Right lobe of liver (tissue), 6 donors: ENCODE data around the gene CCDC88A. TPM values are rescaled to one million over a fixed set of nuclear protein-coding genes. Genes with fewer than 3 reads are reported as not detected.

Experiments
- ATAC-seq, 4 donors: fragments of 200-7000 bp; cut with Tn5 transposase; one replicate each; pipeline ENCODE4 v1.9.1; 2020; ENCODE audit warnings: mild to moderate bottlenecking in 4 of 4, moderate library complexity in 4 of 4
- DNase-seq, 3 donors: peaks; one replicate each; pipeline ENCODE4 v3.0.0-alpha.2; 2020
- H3K27ac ChIP-seq, 3 donors: fragments of 200-600 bp; one replicate each; pipeline ENCODE4 v1.8.0; 2022
- H3K27me3 ChIP-seq, 2 donors: fragments of 200-600 bp; one replicate each; pipeline ENCODE4 v1.8.0; 2022
- H3K36me3 ChIP-seq, 4 donors: fragments of 200-600 bp; sonication (generic) in 1 of 4; one replicate each; pipeline versions ENCODE4 v1.5.1 to v1.8.0; 2017 to 2022; ENCODE audit warnings: control low read depth in 1 of 4
- H3K4me1 ChIP-seq, 4 donors: fragments of 200-600 bp; sonication (generic) in 1 of 4; one replicate each; pipeline versions ENCODE4 v1.5.1 to v1.8.0; 2017 to 2022; ENCODE audit warnings: control low read depth in 1 of 4
- H3K4me3 ChIP-seq, 3 donors: fragments of 200-600 bp; one replicate each; pipeline ENCODE4 v1.8.0; 2022
- H3K9me3 ChIP-seq, 4 donors: fragments of 200-600 bp; sonication (generic) in 1 of 4; one replicate each; pipeline versions ENCODE4 v1.5.1 to v1.8.0; 2017 to 2022; ENCODE audit warnings: control low read depth in 1 of 4
- CTCF ChIP-seq, 4 donors: fragments of 200-600 bp in 3 of 4; fragments of 450-650 bp in 1 of 4; IDR thresholded peaks; one replicate each; pipeline versions ENCODE4 v1.5.1 to v1.8.0; 2016 to 2022; ENCODE audit warnings: antibody characterized with exemption in 4 of 4, mild to moderate bottlenecking in 2 of 4
- POLR2A ChIP-seq: fragments of 450-650 bp; IDR thresholded peaks from one replicate; pipeline ENCODE4 v1.6.1; 2017; ENCODE audit warnings: antibody characterized with exemption, mild to moderate bottlenecking
- WGBS: methylation state at CpG from one replicate; pipeline ENCODE4 v1.1.6; 2018; ENCODE audit warnings: low coverage, low lambda C conversion rate; ENCODE audit not compliant: insufficient coverage; ENCODE audit errors: missing lambda C conversion rate; 5-methylcytosine and 5-hydroxymethylcytosine counted together
- intact Hi-C, 2 donors: fragments of 100-400 bp; cut with DNase I; formaldehyde crosslinking; loops; one replicate each; pipeline versions ENCODE4 v1.11.2 to v1.14.1; 2022
- total RNA-seq, 6 experiments: library from RNA; depleted of rRNA in 2 of 6; stranded (reverse); fragments of >200 nt in 2 of 6; fragmentation: NEBNext Ultra II Directional in 3 of 6; extraction: Animal tissue kit (Norgen Biotek cat#: 25700) in 3 of 6; gene quantifications; one replicate each; pipeline versions ENCODE4 v1.1.0 to v1.2.4, GENCODE V29; 2016 to 2023
- donor health status: DM: no; HTN: yes; CAD: no.
- donor health status: DM: no; HTN: no; CAD: no.
- donor health status: DM: no; HTN: no; CAD: no.
- donor health status: DM: no; HTN: yes; CAD: no.
- donor health status: DM: no; HTN: yes; CAD: no.

The CCDC88A gene
- total RNA-seq, 6 experiments from 2014 or later = 11.5 to 26.1 (median 18.5) TPM

- H3K9me3 ChIP-seq = no peaks in the 10 kb centered on the region
- no peaks in the 10 kb centered on the region for H3K27me3 ChIP-seq
- TF ChIP-seq POLR2A (no peak), CTCF (IDR thresholded peaks at IDR 0.05) (no peak)
- H3K4me3 ChIP-seq = no peak overlapping the region
- ATAC-seq (no peak), DNase-seq (no peak)
- H3K36me3 ChIP-seq = peaks cover 0 to 6% (median 0%) of the 10 kb centered on the region in 4 donors
- intact Hi-C loops = no loop called here
- WGBS = 100% methylated on average over 1 of the region's 1 CpG
- H3K4me1 ChIP-seq = no peaks in the 10 kb centered on the region
- no peak overlapping the region for H3K27ac ChIP-seq
Measured at GRCh38 chr2:55330541-55331297, 88.9 kb downstream of the CCDC88A start.

- intact Hi-C loops = no loop called here
- Histone ChIP-seq H3K27ac (no peak overlapping the region), H3K36me3 (peaks cover 0 to 6% (median 0%) of the 10 kb centered on the region in 4 donors), H3K27me3 (no peaks in the 10 kb centered on the region), H3K9me3 (no peaks in the 10 kb centered on the region), H3K4me3 (no peak overlapping the region), H3K4me1 (no peaks in the 10 kb centered on the region)
- 78% methylated on average over 3 of the region's 3 CpGs for WGBS
- ATAC-seq = no peak
- DNase-seq = no peak
- no peak for TF ChIP-seq POLR2A
- no peak for TF ChIP-seq CTCF (IDR thresholded peaks at IDR 0.05)
Measured at GRCh38 chr2:55327470-55328230, 92.0 kb downstream of the CCDC88A start.

DNA sequence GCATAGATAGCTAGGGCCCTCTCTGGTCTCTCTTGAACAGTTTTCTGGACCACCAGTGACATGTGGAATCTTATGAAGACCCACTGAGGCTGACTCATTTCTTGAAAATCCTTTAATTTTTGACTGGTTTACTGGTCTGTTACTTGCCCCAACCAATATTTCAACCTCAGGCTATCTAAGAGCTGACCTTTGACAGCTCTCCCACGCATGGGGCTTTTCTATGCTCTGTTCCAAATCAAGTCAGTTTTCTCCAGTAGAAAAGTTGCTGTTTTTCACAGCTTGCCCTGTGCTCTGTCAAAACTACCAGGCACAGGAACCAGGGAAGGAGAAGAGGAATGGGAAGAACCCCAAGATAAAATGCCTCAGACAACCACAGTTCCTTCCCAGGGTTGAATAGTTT, 104.7 kb downstream of the CCDC88A start:
- Histone ChIP-seq H3K4me1 (no peaks in the 10 kb centered on the region), H3K9me3 (no peaks in the 10 kb centered on the region), H3K4me3 (no peak overlapping the region), H3K27ac (no peak overlapping the region), H3K36me3 (no peaks in the 10 kb centered on the region), H3K27me3 (no peaks in the 10 kb centered on the region)
- 54% methylated on average over 1 of the region's 1 CpG for WGBS
- TF ChIP-seq CTCF (IDR thresholded peaks at IDR 0.05) (no peak), POLR2A (no peak)
- intact Hi-C loops = no loop called here
- no peak for DNase-seq
- ATAC-seq = peak in 1 of 4 donors; percentile 31

GRCh38 chr2:55311444-55311870, 108.2 kb downstream of the CCDC88A start:
- intact Hi-C loops = no loop called here
- H3K4me3 ChIP-seq = no peak overlapping the region
- ATAC-seq (peak in 1 of 4 donors; percentile 25), DNase-seq (no peak)
- WGBS = no CpG with 5 or more reads among the region's 1 CpG
- H3K27ac ChIP-seq = no peak overlapping the region
- H3K9me3 ChIP-seq = no peaks in the 10 kb centered on the region
- TF ChIP-seq POLR2A (no peak), CTCF (IDR thresholded peaks at IDR 0.05) (no peak)
- H3K27me3 ChIP-seq = no peaks in the 10 kb centered on the region
- no peaks in the 10 kb centered on the region for H3K4me1 ChIP-seq
- peaks cover 0 to 1% (median 0%) of the 10 kb centered on the region in 4 donors for H3K36me3 ChIP-seq
